Stomach smooth muscle (tissue), 2 donors: Measurements from ENCODE around the gene PGAP3.
"Not testable (repeated sequence)": the region's sequence is repeated elsewhere in the genome, so short reads cannot be mapped to it uniquely, and the experiment has no call there.

Source experiments
- H3K27ac ChIP-seq: one replicate; pipeline ENCODE4 v1.7.0; 2013; ENCODE audit warnings: mild to moderate bottlenecking, low read length, inconsistent platforms
- H3K27me3 ChIP-seq, 2 donors: one replicate each; pipeline ENCODE4 v1.7.0; 2013; ENCODE audit warnings: low read length in 2 of 2; ENCODE audit not compliant: insufficient read depth in 2 of 2, control insufficient read depth in 1 of 2
- H3K36me3 ChIP-seq, 2 donors: one replicate each; pipeline ENCODE4 v1.7.0; 2013; ENCODE audit warnings: low read length in 2 of 2; ENCODE audit not compliant: control insufficient read depth in 2 of 2, insufficient read depth in 2 of 2
- H3K4me1 ChIP-seq: one replicate; pipeline ENCODE4 v1.7.0; 2013; ENCODE audit warnings: low read length; ENCODE audit not compliant: control insufficient read depth, insufficient read depth
- H3K4me3 ChIP-seq, 2 donors: one replicate each; pipeline ENCODE4 v1.7.0; 2013; ENCODE audit warnings: low read length in 2 of 2
- H3K9ac ChIP-seq, 2 donors: one replicate each; pipeline ENCODE4 v1.7.0; 2013; ENCODE audit warnings: low read length in 2 of 2, mild to moderate bottlenecking in 1 of 2
- H3K9me3 ChIP-seq, 2 donors: one replicate each; pipeline ENCODE4 v1.7.0; 2013; ENCODE audit warnings: low read length in 2 of 2; ENCODE audit not compliant: control insufficient read depth in 2 of 2
- donor health status: healthy.
- donor health status: Pancreatic carcinoma.

Gene PGAP3

GRCh38 chr17:39702901-39703893 is 15.3 kb upstream of the PGAP3 start:
- Histone ChIP-seq H3K36me3 (peaks cover 6 to 10% of the 10 kb centered on the region in 2 donors), H3K9me3 (no peaks in the 10 kb centered on the region), H3K27me3 (no peaks in the 10 kb centered on the region), H3K9ac (no peak overlapping the region), H3K4me3 (no peak overlapping the region), H3K4me1 (peaks cover 36% of the 10 kb centered on the region), H3K27ac (no peak overlapping the region)

- H3K4me3 ChIP-seq, result peak overlapping the region in 1 of 2 donors; percentile 79
- H3K36me3 ChIP-seq, result peaks cover 0 to 2% of the 10 kb centered on the region in 2 donors
- no peaks in the 10 kb centered on the region for H3K9me3 ChIP-seq
- no peaks in the 10 kb centered on the region for H3K27me3 ChIP-seq
- no peak overlapping the region for H3K27ac ChIP-seq
- no peak overlapping the region for H3K9ac ChIP-seq
- peaks cover 36% of the 10 kb centered on the region for H3K4me1 ChIP-seq
These were observed 14.0 kb upstream of the PGAP3 start for GRCh38 chr17:39701784-39702422.

- Histone ChIP-seq H3K27me3 (no peaks in the 10 kb centered on the region), H3K4me3 (peak overlapping the region; percentile 72 to 79), H3K9me3 (no peaks in the 10 kb centered on the region), H3K27ac (peak overlapping the region; percentile 62), H3K4me1 (peaks cover 34% of the 10 kb centered on the region), H3K9ac (peak overlapping the region; percentile 64 to 73), H3K36me3 (no peaks in the 10 kb centered on the region)
These were observed 13.3 kb upstream of the PGAP3 start for GRCh38 chr17:39701012-39701783.

GRCh38 chr17:39700148-39700987 is 12.5 kb upstream of the PGAP3 start:
- no peaks in the 10 kb centered on the region for H3K27me3 ChIP-seq
- no peaks in the 10 kb centered on the region for H3K36me3 ChIP-seq
- H3K4me3 ChIP-seq, result peak overlapping the region; percentile 72 to 79
- no peaks in the 10 kb centered on the region for H3K9me3 ChIP-seq
- peak overlapping the region; percentile 62 for H3K27ac ChIP-seq
- peak overlapping the region; percentile 73 to 78 for H3K9ac ChIP-seq
- peaks cover 32% of the 10 kb centered on the region for H3K4me1 ChIP-seq

GRCh38 chr17:39699818-39700147 is 11.9 kb upstream of the PGAP3 start, which contains the start of gene ERBB2:
ERBB2 (plus strand) TSS chr17:39700064; CDS start chr17:39700239, 175 bp downstream.
- Histone ChIP-seq H3K4me1 (peaks cover 28% of the 10 kb centered on the region), H3K9me3 (no peaks in the 10 kb centered on the region), H3K36me3 (no peaks in the 10 kb centered on the region), H3K9ac (peak within 1 kb of the TSS; percentile 73 to 78), H3K27me3 (no peaks in the 10 kb centered on the region), H3K27ac (peak within 1 kb of the TSS; percentile 62), H3K4me3 (peak within 1 kb of the TSS; percentile 72 to 79)

- H3K27me3 ChIP-seq, H3K36me3 ChIP-seq, H3K9me3 ChIP-seq: not testable (repeated sequence)
- Histone ChIP-seq H3K27ac (peak overlapping the region; percentile 62), H3K4me1 (peaks cover 24% of the 10 kb centered on the region), H3K4me3 (peak overlapping the region; percentile 72 to 79), H3K9ac (peak overlapping the region; percentile 72 to 73)
These were observed 11.4 kb upstream of the PGAP3 start for GRCh38 chr17:39699157-39699817.

GRCh38 chr17:39697961-39698360 is 10.1 kb upstream of the PGAP3 start:
- Histone ChIP-seq H3K4me3 (no peak overlapping the region), H3K36me3 (no peaks in the 10 kb centered on the region), H3K4me1 (peaks cover 24% of the 10 kb centered on the region), H3K27ac (no peak overlapping the region), H3K9me3 (no peaks in the 10 kb centered on the region), H3K9ac (no peak overlapping the region), H3K27me3 (no peaks in the 10 kb centered on the region)

- H3K9ac ChIP-seq, result no peak overlapping the region
- no peaks in the 10 kb centered on the region for H3K36me3 ChIP-seq
- H3K4me1 ChIP-seq, result peaks cover 21% of the 10 kb centered on the region
- no peak overlapping the region for H3K4me3 ChIP-seq
- H3K27ac ChIP-seq, result no peak overlapping the region
- no peaks in the 10 kb centered on the region for H3K27me3 ChIP-seq
- no peaks in the 10 kb centered on the region for H3K9me3 ChIP-seq
These were observed 8.9 kb upstream of the PGAP3 start for GRCh38 chr17:39696731-39697130.

GRCh38 chr17:39695089-39695474 is 7.2 kb upstream of the PGAP3 start:
- H3K27ac ChIP-seq, result no peak overlapping the region
- no peaks in the 10 kb centered on the region for H3K27me3 ChIP-seq
- no peaks in the 10 kb centered on the region for H3K9me3 ChIP-seq
- no peak overlapping the region for H3K9ac ChIP-seq
- no peaks in the 10 kb centered on the region for H3K36me3 ChIP-seq
- H3K4me1 ChIP-seq, result peaks cover 5% of the 10 kb centered on the region
- no peak overlapping the region for H3K4me3 ChIP-seq
